ENCODE data around the gene RNPEPL1.
"Not testable (repeated sequence)": the region's sequence is repeated elsewhere in the genome, so short reads cannot be mapped to it uniquely, and the experiment has no call there.

RNPEPL1 gene, protein sequence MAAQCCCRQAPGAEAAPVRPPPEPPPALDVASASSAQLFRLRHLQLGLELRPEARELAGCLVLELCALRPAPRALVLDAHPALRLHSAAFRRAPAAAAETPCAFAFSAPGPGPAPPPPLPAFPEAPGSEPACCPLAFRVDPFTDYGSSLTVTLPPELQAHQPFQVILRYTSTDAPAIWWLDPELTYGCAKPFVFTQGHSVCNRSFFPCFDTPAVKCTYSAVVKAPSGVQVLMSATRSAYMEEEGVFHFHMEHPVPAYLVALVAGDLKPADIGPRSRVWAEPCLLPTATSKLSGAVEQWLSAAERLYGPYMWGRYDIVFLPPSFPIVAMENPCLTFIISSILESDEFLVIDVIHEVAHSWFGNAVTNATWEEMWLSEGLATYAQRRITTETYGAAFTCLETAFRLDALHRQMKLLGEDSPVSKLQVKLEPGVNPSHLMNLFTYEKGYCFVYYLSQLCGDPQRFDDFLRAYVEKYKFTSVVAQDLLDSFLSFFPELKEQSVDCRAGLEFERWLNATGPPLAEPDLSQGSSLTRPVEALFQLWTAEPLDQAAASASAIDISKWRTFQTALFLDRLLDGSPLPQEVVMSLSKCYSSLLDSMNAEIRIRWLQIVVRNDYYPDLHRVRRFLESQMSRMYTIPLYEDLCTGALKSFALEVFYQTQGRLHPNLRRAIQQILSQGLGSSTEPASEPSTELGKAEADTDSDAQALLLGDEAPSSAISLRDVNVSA

GRCh38 chr2:240567872-240568677, at the start of gene RNPEPL1:
Gene RNPEPL1 (plus strand): TSS chr2:240568484. CDS start chr2:240568587, 103 bp downstream.
- Mint-ChIP-seq H3K27ac (peak within 1 kb of the TSS; percentile 95), H3K4me3 (peak within 1 kb of the TSS; percentile 92), H3K27me3 (no peaks in the 10 kb centered on the region), H3K9me3 (no peaks in the 10 kb centered on the region), H3K4me1 (peaks cover 63% of the 10 kb centered on the region), H3K36me3 (peaks cover 43% of the 10 kb centered on the region)
- CTCF ChIA-PET = interaction anchor here (0.9 to 7.9 kb wide), 4 partner anchors 12 to 54 kb away, joined by 3 to 100 read pairs (median 10); partner anchors contain the start of gene CAPN10
- peak; percentile 64 for DNase-seq

GRCh38 chr2:240518981-240519380, 49.3 kb upstream of the RNPEPL1 start:
- CTCF ChIA-PET = no interaction called here
- DNase-seq = peak; percentile 0
- H3K36me3 Mint-ChIP-seq = peaks cover 30% of the 10 kb centered on the region
- H3K9me3 Mint-ChIP-seq = peaks cover 13% of the 10 kb centered on the region
- H3K27ac Mint-ChIP-seq = no peak overlapping the region
- H3K27me3 Mint-ChIP-seq = peaks cover 14% of the 10 kb centered on the region
- H3K4me1 Mint-ChIP-seq = peaks cover 5% of the 10 kb centered on the region
- no peak overlapping the region for H3K4me3 Mint-ChIP-seq

GRCh38 chr2:240519396-240520129, 48.7 kb upstream of the RNPEPL1 start:
- peaks cover 18% of the 10 kb centered on the region for H3K9me3 Mint-ChIP-seq
- DNase-seq = peak; percentile 17
- CTCF ChIA-PET = no interaction called here
- no peak overlapping the region for H3K4me3 Mint-ChIP-seq
- H3K4me1 Mint-ChIP-seq = no peaks in the 10 kb centered on the region
- H3K27ac Mint-ChIP-seq = no peak overlapping the region
- peaks cover 34% of the 10 kb centered on the region for H3K36me3 Mint-ChIP-seq
- H3K27me3 Mint-ChIP-seq = peaks cover 14% of the 10 kb centered on the region

- peak; percentile 19 for DNase-seq
- no peak overlapping the region for H3K27ac Mint-ChIP-seq
- CTCF ChIA-PET = no interaction called here
- H3K9me3 Mint-ChIP-seq = peaks cover 26% of the 10 kb centered on the region
- peaks cover 42% of the 10 kb centered on the region for H3K36me3 Mint-ChIP-seq
- H3K27me3 Mint-ChIP-seq = peaks cover 14% of the 10 kb centered on the region
- H3K4me3 Mint-ChIP-seq = no peak overlapping the region
- H3K4me1 Mint-ChIP-seq = no peaks in the 10 kb centered on the region
Observed at GRCh38 chr2:240520130-240520973, 47.9 kb upstream of the RNPEPL1 start.

- CTCF ChIA-PET = no interaction called here
- Mint-ChIP-seq H3K27me3 (peaks cover 14% of the 10 kb centered on the region), H3K27ac (no peak overlapping the region), H3K4me1 (no peaks in the 10 kb centered on the region), H3K4me3 (no peak overlapping the region), H3K9me3 (peaks cover 30% of the 10 kb centered on the region), H3K36me3 (peaks cover 46% of the 10 kb centered on the region)
- no peak for DNase-seq
Observed at GRCh38 chr2:240520974-240521350, 47.3 kb upstream of the RNPEPL1 start.

- peaks cover 35% of the 10 kb centered on the region for H3K9me3 Mint-ChIP-seq
- H3K36me3 Mint-ChIP-seq = peaks cover 54% of the 10 kb centered on the region
- H3K27ac Mint-ChIP-seq, H3K4me3 Mint-ChIP-seq, CTCF ChIA-PET, H3K4me1 Mint-ChIP-seq: not testable (repeated sequence)
- peaks cover 14% of the 10 kb centered on the region for H3K27me3 Mint-ChIP-seq
- peak; percentile 19 for DNase-seq
Observed at GRCh38 chr2:240521885-240522284, 46.4 kb upstream of the RNPEPL1 start.

- CTCF ChIA-PET = interaction anchor here (0.7 kb wide), 1 partner anchor 9 kb away, joined by 4 read pairs; no protein-coding TSS in a partner anchor
- peaks cover 40% of the 10 kb centered on the region for H3K9me3 Mint-ChIP-seq
- no peaks in the 10 kb centered on the region for H3K4me1 Mint-ChIP-seq
- peak; percentile 8 for DNase-seq
- no peak overlapping the region for H3K27ac Mint-ChIP-seq
- H3K36me3 Mint-ChIP-seq = peaks cover 59% of the 10 kb centered on the region
- H3K4me3 Mint-ChIP-seq = no peak overlapping the region
- H3K27me3 Mint-ChIP-seq = peaks cover 14% of the 10 kb centered on the region
Observed at GRCh38 chr2:240522406-240522805, 45.9 kb upstream of the RNPEPL1 start.

- CTCF ChIA-PET = interaction anchor here (1.9 kb wide), 1 partner anchor 9 kb away, joined by 9 read pairs; no protein-coding TSS in a partner anchor
- no peaks in the 10 kb centered on the region for H3K4me1 Mint-ChIP-seq
- H3K36me3 Mint-ChIP-seq = peaks cover 67% of the 10 kb centered on the region
Observed at GRCh38 chr2:240523451-240524281, 44.6 kb upstream of the RNPEPL1 start.

DNA sequence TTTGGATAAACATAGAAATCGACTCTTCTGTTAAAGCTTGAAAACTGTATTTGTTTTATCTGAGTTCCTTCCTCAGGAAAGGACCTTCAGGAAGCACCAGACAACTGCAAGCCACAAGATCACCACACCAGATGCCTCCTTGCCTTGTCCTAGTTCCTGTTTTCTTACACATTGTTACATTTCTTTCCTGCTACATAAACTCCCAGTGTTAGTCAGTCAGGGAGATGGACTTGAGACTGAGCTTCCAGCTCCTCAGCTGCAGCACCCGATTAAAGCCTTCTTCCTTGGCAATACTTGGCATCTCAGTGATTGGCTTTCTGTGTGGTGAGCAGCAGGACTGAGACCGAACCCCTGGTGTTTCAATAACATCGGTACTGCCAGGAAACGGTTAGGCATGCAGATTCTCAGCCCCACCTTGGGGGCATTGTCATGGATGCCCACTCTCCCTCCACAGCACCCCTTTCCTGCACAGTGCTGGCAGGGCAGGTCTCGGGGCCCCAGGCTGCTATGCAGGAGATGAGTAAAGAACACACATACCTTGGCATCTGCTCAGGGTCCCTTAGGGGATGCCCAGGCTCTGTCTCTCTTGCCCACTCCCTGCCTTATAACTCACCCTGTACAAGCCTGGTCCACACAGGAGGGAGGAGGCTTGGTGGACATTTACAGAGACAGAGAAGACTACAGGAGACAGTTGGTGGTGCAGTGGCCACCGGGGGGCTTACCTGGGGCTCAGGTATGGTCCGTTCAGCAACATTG, 43.1 kb upstream of the RNPEPL1 start:
- no peaks in the 10 kb centered on the region for H3K4me1 Mint-ChIP-seq
- CTCF ChIA-PET = interaction anchor here (1.9 kb wide), 1 partner anchor 11 kb away, joined by 9 read pairs; no protein-coding TSS in a partner anchor
- DNase-seq = peak; percentile 5
- no peak overlapping the region for H3K4me3 Mint-ChIP-seq
- peaks cover 80% of the 10 kb centered on the region for H3K36me3 Mint-ChIP-seq
- H3K27ac Mint-ChIP-seq = no peak overlapping the region
- H3K27me3 Mint-ChIP-seq = peaks cover 6% of the 10 kb centered on the region
- H3K9me3 Mint-ChIP-seq = peaks cover 51% of the 10 kb centered on the region

More at GRCh38 chr2:240523451-240524281, 44.6 kb upstream of the RNPEPL1 start:
- Mint-ChIP-seq H3K27me3 (peaks cover 14% of the 10 kb centered on the region), H3K27ac (no peak overlapping the region), H3K4me3 (no peak overlapping the region), H3K9me3 (peaks cover 44% of the 10 kb centered on the region)
- DNase-seq = peak; percentile 15

DNA sequence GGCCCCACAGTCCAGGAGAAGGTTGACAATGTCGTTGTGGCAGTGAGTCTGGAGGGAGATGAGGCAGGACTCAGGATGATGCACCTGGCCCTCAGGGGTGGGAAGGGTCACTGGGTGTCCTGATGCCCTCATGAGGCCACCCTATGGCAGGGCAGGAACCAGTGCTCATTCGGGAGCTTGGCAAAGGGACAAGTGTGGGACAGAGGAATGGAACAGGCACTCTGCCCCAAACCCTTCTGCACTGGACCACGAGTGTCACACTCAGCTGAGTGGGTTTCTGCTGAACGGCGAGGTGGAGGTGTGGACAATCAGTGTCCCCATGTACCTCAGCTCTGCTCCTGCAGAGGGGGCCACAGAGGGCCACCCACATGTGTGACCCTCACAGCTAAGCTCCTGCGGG, 42.5 kb upstream of the RNPEPL1 start:
- H3K27me3 Mint-ChIP-seq = peaks cover 2% of the 10 kb centered on the region

GRCh38 chr2:240526521-240526920, 41.8 kb upstream of the RNPEPL1 start:
- H3K4me1 Mint-ChIP-seq = no peaks in the 10 kb centered on the region
- peak; percentile 8 for DNase-seq
- CTCF ChIA-PET = no interaction called here
- H3K9me3 Mint-ChIP-seq = peaks cover 61% of the 10 kb centered on the region
- H3K4me3 Mint-ChIP-seq = no peak overlapping the region
- H3K27ac Mint-ChIP-seq = no peak overlapping the region
- H3K36me3 Mint-ChIP-seq = peaks cover 88% of the 10 kb centered on the region
- H3K27me3 Mint-ChIP-seq = no peaks in the 10 kb centered on the region

More for the DNA sequence above, 42.5 kb upstream of the RNPEPL1 start:
- H3K4me1 Mint-ChIP-seq = no peaks in the 10 kb centered on the region
- H3K9me3 Mint-ChIP-seq = peaks cover 54% of the 10 kb centered on the region
- peaks cover 82% of the 10 kb centered on the region for H3K36me3 Mint-ChIP-seq
- no peak overlapping the region for H3K4me3 Mint-ChIP-seq
- peak; percentile 3 for DNase-seq
- CTCF ChIA-PET = no interaction called here
- H3K27ac Mint-ChIP-seq = no peak overlapping the region
